HG03342 (cell line): ENCODE measurements around the gene CLSTN1.
"Not testable (repeated sequence)": the region's sequence is repeated elsewhere in the genome, so short reads cannot be mapped to it uniquely, and the experiment has no call there.

Experiments used
- ATAC-seq: cut with Tn5 transposase; IDR thresholded peaks from one replicate; pipeline ENCODE4 v1.9.1; 2021; ENCODE audit warnings: mild to moderate bottlenecking, moderate library complexity; ENCODE audit not compliant: unreplicated experiment

The CLSTN1 gene

DNA sequence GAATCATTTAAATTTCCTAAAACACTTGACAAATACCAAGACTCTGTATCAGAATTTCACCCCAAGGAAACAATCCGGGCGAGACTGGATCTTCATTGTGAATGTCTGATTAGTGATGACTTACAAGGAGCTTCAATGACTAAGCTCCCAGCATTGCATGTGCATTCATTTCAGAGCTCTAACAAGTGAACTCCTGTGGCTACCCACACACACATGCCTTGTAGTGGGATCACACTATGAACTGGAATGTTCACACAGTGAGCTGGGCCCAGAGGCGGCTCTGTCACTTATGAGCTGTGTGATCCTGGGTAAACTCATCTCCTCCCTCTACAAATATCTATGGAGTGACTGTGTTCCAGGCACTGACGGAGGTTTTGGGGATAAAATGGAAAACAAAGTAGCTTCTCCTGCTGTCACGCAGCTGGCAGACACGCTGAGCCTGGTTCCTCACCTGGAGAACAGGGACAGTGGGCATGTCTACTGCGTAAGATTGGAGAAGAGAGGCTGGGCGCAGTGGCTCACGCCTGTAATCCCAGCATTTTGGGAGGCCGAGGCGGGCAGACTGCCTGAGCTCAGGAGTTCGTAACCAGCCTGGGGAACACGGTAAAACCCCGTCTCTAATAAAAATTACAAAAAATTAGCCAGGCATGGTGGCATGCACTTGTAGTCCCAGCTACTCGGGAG lies 56.9 kb downstream of the CLSTN1 start:
- ATAC-seq, result no peak

DNA sequence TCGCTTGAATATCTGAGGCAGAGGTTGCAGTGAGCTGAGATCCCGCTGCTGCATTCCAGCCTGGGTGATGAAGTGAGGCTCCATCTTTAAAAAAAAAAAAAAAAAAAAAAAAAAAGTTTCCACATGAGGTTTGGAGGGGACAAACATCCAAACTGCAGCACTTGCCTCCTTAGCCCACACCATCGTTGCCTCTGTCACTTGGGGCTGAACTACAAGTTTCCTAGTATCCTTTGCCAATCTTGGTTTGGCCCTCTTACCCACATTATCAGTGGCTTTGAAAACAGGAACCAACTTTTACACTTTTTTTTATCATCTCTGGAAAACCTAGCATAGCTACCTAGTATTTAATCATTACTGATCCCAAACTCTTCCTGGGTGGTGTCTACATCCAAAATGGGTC lies 59.2 kb downstream of the CLSTN1 start:
- ATAC-seq, result no peak

DNA sequence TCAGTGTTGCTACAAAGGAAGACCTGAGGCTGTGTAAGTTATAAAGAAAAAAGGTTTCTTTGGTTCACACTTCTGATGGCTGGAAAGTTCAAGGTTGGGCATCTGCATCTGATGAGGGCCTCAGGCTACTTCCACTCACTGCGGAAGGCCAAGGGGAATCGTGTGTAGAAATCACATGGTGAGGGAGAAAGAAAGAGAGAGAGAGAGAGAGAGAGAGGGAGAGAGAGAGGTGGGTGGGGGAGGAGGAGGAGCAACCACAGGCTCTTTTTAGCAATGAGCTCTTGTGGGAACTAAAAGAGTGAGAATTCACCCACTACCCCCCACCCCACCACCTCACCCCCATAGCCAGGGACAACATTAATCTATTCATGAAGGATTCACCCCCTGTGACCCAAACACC lies 59.9 kb downstream of the CLSTN1 start:
- ATAC-seq, result no peak

DNA sequence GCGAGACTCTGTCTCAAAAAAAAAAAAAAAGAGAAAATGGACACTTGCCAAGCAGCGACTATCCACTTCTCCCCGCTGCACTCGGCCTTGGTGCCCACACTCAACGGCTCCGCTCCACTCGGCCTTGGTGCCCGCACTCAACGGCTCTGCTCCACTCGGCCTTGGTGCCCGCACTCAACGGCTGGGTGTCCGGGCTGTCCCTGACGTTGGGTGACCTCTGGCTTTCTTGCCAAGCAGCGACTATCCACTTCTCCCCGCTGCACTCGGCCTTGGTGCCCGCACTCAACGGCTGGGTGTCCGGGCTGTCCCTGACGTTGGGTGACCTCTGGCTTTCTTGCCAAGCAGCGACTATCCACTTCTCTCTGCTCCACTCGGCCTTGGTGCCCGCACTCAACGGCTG lies 61.3 kb downstream of the CLSTN1 start:
- ATAC-seq, result not testable (repeated sequence)

DNA sequence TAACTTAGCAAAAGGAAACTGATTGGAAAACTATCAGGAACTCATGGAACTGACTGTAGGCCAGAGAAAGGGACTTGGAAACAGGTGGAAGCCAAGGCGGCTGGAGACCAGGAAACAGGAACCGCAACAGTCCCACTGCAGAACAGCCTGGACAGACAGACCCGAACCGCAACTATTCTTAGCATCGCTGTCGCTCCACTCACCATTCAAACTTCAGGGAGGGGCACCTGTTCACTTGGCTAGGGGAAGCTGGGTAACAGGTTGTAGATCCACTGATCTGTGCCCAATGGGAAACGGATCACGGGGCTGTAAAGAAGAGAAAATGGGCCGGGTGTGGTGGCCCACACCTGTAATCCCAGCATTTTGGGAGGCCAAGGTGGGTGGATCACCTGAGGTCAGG lies 61.9 kb downstream of the CLSTN1 start:
- ATAC-seq, result no peak

DNA sequence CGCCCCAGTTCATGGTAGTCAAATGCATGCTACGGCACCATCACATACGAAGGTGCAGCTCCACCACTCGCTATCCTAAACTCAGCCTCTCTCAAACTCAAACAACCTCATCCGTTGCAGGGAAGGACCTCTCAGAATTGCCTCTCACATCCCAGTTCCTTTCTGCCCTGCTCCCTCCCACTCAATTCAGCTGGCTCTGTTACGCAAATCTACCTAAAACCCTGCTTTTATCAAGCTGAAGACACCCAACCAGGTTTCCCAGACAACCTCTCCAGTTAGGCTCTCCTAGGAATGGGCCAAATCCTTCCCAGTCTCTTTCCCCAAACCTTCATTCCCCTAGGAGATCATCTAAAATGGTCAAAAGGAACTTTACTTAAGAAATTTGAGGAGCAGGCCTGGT lies 62.9 kb downstream of the CLSTN1 start:
- ATAC-seq, result no peak

DNA sequence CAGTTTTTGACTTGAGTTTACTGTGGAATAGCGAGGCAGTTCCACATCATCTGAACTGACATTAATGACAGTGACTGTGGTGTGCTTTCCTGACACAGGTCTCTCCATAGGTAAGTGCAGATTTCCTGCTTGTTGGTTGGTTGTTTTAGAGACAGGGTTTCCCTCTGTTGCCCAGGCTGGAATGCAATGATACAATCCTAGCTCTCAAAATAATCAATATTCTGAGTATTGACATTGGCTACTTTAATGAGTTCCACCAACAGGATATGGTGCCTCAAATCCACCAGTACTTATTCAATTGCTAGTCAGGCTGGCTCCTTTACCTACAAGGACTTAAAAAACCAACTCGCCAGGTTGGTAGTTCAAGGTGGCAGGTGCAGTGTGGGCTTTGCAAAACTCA lies 63.8 kb downstream of the CLSTN1 start:
- no peak for ATAC-seq

DNA sequence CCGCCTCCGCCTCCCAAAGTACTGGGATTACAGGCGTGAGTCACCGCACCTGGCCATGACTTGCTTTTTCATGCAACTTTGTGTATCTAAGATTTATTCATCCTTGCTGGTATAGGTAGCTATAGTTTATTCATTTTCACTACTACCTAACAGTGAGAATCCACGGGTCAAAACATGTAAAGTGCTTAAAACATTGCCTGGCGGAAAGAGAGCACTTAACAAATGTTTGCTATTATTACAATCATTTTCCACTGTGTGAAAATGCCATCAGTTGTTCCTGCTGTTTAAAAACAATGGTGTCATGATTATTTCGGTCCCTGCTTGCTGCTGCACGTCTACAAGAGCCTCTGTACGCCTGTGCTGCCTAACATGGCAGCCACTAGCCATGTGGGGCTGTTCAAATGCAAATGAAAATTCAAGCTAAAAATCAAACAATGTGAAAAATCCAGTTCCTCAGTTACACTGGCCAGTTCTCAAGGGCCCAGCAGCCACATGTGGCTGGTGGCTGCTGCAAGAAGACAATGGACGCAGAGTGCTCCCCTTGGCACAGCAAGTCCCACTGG lies 65.1 kb downstream of the CLSTN1 start:
- ATAC-seq, result no peak

DNA sequence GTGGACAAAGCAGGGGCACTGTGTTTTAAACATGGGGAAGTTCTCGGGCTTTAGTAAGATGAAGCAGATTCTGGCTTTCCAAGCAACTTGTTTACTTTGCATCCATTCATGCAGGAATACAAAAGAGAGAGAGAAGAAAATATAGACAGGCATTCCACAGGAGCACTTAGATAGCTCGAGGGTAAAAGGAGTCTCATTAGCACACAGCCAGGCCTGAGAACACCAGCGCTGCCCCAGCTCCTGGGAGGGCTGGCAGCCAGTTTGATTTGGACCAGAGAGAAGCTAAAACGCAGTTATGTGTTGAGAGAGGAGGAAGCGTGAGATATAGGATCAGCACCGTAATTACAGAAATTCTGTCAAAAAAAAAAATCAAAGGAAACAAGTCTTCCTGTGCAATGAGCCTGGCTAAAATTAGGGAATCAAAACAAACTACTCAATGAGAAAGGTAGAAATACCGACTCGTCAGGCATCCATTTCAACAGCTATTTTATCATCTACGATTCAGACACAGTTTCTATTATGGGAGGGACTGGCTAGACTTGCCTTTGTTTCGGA lies 68.2 kb downstream of the CLSTN1 start:
- ATAC-seq, result no peak

DNA sequence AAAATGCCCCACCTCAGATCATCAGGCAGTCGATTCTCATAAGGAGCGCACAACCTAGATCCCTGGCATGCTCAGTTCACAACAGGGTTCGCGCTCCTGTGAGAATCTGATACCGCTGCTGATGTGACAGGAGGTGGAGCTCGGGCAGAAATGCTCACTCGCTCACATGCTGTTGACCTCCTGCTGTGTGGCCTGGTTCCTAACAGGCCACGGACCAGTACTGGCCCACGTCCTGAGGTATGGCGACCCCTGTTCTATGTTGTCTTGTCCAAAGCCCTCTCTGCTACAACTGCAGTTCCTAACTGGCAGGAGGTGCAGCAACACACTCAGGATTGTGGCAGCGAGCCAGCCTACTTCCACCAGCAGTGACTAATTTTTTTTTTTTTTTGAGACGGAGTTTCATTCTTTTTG lies 70.6 kb downstream of the CLSTN1 start:
- ATAC-seq, result no peak

DNA sequence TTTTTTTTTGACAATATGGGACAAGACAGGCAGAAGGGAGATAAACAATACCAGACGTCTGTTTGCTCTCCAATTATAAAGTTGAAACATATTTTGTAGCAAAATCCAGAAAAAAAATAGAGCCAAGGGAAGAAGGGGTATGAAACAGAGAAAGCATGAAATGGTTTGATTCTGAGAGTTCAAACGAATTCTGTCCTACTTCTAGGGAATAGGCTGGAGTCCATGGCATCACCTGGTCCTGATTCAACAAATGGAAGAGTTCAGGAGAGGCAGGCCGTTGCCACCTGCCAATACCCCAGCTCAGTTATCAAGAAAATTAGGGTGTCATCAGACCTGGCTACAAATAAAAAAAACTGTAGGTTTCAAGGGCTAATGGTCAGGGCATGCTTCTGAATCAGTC lies 71.8 kb downstream of the CLSTN1 start:
- no peak for ATAC-seq

DNA sequence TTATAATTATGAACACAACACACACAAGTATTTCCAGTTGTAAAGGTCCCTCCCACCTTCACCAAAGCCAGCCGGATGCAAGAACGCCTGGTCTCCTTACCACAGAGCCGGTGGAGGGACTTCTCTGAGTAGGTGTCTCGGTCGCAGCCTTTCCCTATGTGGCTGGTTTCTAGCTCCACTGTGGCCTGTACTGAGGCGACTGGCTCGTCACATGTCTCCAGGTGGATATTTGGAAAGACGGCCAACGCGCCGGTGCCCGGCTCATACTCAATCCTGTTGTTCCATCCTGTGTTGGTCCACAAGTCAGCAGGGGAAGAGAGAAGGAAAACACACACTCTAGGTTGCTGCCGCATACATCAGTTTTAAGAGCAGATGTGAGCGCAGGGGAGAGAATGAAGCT lies 74.4 kb downstream of the CLSTN1 start:
- no peak for ATAC-seq

DNA sequence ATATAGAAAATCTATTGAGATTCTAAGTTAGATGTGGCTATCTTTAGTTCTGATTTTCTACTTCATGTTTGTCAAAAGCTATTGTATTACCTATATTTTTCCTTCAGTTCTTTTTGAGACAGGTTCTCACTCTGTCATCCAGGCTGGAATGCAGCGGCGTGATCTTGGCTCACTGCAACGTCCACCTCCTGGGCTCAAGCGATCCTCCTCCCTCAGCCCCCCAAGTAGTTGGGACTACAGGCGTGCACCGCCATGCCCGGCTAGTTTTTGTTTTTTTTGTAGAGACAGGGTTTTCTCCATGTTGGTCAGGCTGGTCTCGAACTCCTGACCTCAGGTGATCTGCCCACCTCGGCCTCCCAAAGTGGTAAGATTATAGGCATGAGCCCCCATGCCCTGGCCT lies 75.4 kb downstream of the CLSTN1 start:
- ATAC-seq, result not testable (repeated sequence)

DNA sequence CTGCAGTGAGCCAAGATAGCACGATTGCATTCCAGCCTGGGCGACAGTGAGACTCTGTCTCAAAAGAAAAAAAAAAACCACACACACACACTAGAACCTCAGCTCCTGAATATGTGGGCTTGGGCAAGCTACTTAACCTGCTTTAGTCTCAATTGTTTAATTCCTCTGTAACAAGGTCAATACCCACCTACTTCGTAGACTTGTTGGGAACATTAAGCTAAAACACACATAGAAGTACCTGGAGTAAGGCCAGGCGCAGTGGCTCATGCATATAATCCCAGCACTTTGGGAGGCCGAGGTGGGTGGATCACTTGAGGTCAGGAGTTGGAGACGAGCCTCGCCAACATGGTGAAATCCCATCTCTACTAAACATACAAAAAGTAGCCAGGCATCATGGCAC lies 77.1 kb downstream of the CLSTN1 start:
- ATAC-seq, result no peak

DNA sequence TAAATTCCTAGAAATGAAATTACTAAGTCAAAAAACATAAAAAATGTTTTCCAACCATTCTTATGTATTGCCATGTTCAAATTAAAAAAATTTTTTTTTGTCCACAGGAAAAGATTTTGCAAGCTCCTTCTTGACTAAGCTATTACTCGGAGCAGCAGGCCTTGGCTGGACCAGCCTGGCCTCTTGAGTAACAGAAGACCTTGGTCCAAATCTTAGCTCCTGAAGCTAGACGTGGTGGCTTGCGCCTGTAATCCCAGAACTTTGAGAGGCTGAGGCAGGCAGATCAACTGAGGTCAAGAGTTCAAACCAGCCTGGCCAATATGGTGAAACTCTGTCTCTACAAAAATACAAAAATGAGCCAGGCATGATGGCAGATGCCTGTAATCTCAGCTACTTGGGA lies 77.6 kb downstream of the CLSTN1 start:
- no peak for ATAC-seq

DNA sequence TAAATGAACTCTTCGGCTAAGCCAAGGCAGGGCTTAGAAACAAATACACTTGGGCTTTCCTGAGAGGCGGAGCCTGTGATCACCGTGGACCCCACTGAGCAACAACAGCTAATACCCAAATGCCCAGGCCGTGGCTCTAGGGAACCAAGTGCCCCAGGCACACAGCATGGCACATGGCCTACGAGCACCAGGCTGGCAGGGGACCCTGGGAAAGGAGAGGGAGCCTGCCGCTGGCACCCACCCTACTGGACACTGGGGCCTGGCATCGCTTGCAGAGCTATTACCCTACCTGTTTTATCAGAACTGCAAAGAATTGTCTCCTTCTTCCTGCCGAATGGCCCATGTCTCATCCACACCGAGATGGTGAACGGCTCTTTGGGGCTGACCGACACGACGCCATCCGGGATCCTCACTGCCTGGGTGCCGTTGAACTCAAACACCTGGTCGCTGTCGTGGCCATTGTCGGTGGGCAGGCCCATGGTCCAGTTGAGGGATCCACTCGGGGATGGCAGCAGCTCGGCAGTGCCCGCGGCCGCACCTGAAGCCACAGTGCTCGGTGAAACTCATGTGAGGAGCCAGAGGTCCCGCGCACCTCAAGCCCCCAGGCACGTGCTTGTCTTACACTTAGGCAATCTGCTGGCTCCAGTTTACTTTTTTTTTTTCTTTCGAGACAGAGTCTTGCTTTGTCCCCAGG lies 79.5 kb downstream of the CLSTN1 start:
- ATAC-seq, result no peak

DNA sequence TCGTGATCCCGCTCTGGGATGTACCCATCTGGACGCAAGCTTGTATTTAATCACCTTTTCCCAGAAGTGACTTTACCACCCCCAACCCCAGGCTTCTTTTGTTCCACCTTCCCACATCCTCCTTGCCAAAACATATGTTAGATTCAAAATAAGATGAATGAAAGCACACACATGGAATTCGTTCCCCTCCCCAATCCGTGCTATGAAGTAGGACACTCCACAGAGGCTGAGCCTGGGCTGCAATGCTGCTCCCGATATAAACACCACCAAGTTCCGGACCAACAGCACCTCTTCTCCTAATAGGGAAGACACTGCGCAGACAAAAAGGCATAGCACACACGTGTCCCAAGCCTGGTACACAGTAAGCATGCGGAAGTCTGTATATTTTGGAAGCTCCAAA lies 86.1 kb downstream of the CLSTN1 start:
- ATAC-seq, result no peak

DNA sequence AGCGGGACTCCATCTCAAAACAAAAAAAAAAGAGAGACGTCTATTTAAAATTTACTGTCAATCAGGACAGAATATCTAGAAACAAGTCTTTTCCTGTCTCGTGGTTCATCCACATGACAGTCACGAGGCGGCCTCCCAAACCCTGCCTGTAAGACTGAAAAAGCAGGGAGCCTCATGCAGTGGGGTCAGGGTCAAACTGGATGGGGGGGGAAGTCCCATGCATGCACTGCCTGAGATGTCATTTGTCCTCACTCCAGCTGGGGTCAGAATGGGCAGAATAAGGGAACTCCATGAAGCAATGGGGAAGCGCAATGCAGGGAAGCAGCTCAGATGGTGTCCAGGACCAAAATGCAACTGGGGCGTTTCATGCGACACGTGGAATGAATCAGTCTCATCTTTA lies 86.7 kb downstream of the CLSTN1 start:
- ATAC-seq, result no peak

DNA sequence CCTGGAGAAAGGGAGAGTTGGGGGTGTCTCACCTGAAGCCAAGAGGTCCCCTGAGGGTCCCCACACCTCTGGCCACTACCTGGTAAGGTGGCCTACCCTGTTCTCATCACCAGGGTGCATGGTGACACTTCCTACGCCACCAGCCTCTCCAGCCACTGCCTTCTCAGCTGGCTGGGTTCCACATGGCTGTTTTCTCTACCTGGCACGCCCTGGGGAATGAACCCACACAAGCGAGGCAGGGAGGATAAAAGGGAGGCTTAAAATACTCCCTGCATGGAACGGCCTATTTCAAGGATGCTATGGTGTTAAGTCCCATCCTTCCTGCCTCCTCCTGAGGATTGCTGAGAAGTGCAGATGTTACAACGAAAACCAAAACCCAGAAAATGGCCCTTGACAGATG lies 87.5 kb downstream of the CLSTN1 start:
- ATAC-seq, result no peak

DNA sequence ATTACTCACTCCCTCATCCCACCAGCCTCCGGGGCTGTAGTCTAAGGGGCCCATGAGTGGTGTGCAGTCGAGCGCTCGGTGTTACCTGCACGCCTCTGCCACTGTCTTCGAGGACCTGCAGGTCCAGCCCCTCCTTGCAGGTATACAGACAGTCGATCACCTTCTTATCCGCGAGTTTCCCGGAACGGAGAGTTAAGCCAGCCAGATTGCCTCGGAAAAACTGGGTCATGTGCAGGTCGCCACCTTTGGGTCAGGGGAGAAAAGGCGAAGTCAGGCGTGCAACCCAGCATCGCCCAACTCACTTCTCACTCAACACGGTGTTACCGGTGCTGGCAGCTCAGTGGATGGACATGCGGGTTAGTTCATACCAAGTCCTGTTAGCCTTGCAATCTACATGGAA lies 88.0 kb downstream of the CLSTN1 start:
- no peak for ATAC-seq

DNA sequence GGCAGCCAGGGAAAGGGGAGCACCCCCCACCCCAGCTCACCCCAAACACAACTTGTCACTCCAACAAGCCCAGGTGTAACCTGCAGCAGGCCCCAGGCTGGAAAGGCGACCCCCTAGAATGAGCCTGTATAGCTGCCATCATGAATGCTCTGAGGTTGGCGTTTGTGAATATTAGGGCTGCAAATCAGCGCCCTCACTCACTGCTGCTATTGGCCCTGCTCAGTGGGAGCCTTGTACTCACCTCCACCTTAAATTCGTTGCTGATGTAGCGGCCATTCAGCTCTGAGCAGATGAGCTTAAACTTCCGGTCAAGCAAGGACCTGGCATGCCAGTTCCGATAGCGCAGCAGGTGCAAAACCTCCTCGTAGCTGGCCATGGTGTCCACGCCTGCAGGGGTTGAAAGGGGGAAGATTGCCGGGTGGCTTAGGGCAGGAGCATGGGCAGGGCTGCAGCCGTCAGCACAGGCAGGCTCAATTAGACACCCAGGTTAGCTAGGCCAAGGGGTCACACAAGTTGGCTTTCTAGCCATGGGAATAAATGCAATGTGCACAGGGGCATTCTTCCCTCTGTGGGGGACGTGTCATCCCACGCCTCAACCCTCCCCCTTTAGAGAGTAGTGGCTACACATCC lies 90.5 kb downstream of the CLSTN1 start:
- ATAC-seq, result no peak
